Measurements from ENCODE around the gene UBQLN4. TPM values are rescaled to one million over a fixed set of nuclear protein-coding genes. Genes with fewer than 3 reads are reported as not detected.

Gene UBQLN4
- total RNA-seq = 10 to 100 TPM; 14.6 to 25.9 TPM

- Histone ChIP-seq H3K27ac (peak within 1 kb of the TSS; percentile 96 to 97), H3K4me1 (peaks cover 0 to 39% of the 10 kb centered on the region in 2 donors), H3K9me3 (no peaks in the 10 kb centered on the region), H3K27me3 (no peaks in the 10 kb centered on the region), H3K4me3 (peak within 1 kb of the TSS; percentile 86 to 99), H3K36me3 (peaks cover 11% of the 10 kb centered on the region)
- DNase-seq (ENCODE audit: low spot score) = peak; percentile 80
- TF ChIP-seq, protein P1, sequence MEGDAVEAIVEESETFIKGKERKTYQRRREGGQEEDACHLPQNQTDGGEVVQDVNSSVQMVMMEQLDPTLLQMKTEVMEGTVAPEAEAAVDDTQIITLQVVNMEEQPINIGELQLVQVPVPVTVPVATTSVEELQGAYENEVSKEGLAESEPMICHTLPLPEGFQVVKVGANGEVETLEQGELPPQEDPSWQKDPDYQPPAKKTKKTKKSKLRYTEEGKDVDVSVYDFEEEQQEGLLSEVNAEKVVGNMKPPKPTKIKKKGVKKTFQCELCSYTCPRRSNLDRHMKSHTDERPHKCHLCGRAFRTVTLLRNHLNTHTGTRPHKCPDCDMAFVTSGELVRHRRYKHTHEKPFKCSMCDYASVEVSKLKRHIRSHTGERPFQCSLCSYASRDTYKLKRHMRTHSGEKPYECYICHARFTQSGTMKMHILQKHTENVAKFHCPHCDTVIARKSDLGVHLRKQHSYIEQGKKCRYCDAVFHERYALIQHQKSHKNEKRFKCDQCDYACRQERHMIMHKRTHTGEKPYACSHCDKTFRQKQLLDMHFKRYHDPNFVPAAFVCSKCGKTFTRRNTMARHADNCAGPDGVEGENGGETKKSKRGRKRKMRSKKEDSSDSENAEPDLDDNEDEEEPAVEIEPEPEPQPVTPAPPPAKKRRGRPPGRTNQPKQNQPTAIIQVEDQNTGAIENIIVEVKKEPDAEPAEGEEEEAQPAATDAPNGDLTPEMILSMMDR (IDR thresholded peaks at IDR 0.05) = peak; percentile 61 to 64
Measured at GRCh38 chr1:156053768-156054499, at the start of gene UBQLN4. TSS of gene UBQLN4 (minus strand) at chr1:156053798. CDS start at chr1:156053701, 97 bp downstream.

GRCh38 chr1:156102633-156103511 is 49.3 kb upstream of the UBQLN4 start:
- H3K4me3 ChIP-seq = peak overlapping the region in 1 of 2 donors; percentile 17
- H3K4me1 ChIP-seq = peaks cover 0 to 74% of the 10 kb centered on the region in 2 donors
- no peaks in the 10 kb centered on the region for H3K9me3 ChIP-seq
- TF ChIP-seq, protein P1 (IDR thresholded peaks at IDR 0.05) = no peak
- H3K27me3 ChIP-seq = no peaks in the 10 kb centered on the region
- peak overlapping the region; percentile 95 to 99 for H3K27ac ChIP-seq
- DNase-seq (ENCODE audit: low spot score) = no peak
- no peaks in the 10 kb centered on the region for H3K36me3 ChIP-seq

DNA sequence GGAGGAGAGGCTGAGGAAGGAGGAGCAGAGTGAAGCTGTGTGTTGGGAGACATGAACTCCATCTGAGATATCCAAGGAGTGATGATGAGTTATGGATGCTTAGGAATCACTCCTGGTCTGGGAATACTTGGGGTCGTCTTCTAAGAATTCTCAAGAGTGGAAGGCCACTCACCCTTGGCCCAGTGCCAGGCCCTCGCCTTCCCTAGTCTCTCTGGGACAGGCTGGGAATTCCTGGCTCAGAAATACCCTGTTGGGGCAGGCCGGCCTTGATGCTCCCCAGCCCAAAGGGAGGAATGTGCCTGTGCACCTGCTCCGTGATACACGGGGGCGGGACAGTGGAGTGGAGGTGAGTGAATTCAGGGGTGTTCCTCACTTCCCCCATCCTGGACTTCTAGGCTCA is 48.3 kb upstream of the UBQLN4 start:
- Histone ChIP-seq H3K4me3 (no peak overlapping the region), H3K27me3 (no peaks in the 10 kb centered on the region), H3K4me1 (peaks cover 0 to 75% of the 10 kb centered on the region in 2 donors), H3K27ac (peak overlapping the region; percentile 95 to 99), H3K36me3 (no peaks in the 10 kb centered on the region), H3K9me3 (no peaks in the 10 kb centered on the region)
- no peak for DNase-seq (ENCODE audit: low spot score)
- TF ChIP-seq, protein P1 (IDR thresholded peaks at IDR 0.05) = no peak

DNA sequence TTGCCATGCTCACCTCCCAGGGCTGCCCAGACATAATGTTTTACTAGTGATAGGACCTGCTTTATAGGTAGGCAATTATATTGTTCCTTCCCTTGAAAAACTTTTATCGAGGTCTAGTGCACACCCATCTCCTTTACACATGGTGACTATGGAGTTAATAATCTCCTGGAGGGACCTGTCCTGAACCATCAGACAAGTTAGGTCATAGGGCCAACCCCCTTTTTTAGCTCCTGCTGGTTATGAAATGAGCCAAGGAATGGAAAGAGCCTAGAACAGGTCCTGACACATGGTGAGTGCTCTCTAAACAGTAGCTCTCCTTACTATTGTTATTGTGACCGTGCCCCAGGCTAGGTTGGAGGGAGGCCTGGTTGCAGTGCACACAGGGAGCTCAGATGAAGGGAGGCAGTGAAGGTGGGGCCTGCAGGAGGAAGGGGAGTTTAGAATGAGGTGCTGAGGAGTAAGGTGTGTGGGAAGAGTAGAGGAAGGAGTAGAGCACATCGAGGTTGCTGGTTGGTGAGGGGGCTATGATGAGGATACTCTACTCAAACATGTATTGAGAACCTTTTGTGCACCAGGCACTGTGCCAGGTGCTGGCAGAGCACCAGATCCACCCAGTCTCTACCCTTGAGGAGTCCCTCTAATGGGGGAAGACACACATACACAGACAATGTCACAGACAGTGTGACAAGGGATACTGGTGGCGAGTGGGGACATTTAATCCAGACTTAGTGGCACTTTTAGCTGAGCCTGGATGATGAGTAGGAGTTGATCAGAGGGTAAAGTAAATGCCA is 46.8 kb upstream of the UBQLN4 start:
- TF ChIP-seq, protein P1 (IDR thresholded peaks at IDR 0.05) = no peak
- H3K27ac ChIP-seq = no peak overlapping the region

GRCh38 chr1:156099282-156099681 is 45.7 kb upstream of the UBQLN4 start:
- TF ChIP-seq, protein P1 (IDR thresholded peaks at IDR 0.05) = no peak
- Histone ChIP-seq H3K36me3 (no peaks in the 10 kb centered on the region), H3K4me1 (peaks cover 0 to 65% of the 10 kb centered on the region in 2 donors), H3K27ac (no peak overlapping the region), H3K9me3 (no peaks in the 10 kb centered on the region), H3K27me3 (no peaks in the 10 kb centered on the region), H3K4me3 (no peak overlapping the region)
- DNase-seq (ENCODE audit: low spot score) = no peak

More for the DNA sequence above, 46.8 kb upstream of the UBQLN4 start:
- no peak for DNase-seq (ENCODE audit: low spot score)
- Histone ChIP-seq H3K36me3 (no peaks in the 10 kb centered on the region), H3K4me1 (peaks cover 0 to 76% of the 10 kb centered on the region in 2 donors), H3K27me3 (no peaks in the 10 kb centered on the region), H3K9me3 (no peaks in the 10 kb centered on the region), H3K4me3 (no peak overlapping the region)
